ENCODE measurements around the gene ZHX3. TPM values are rescaled to one million over a fixed set of nuclear protein-coding genes. Genes with fewer than 3 reads are reported as not detected.

ZHX3 gene
- total RNA-seq, 1 donor from 2014 or later, result 34.5 TPM

DNA sequence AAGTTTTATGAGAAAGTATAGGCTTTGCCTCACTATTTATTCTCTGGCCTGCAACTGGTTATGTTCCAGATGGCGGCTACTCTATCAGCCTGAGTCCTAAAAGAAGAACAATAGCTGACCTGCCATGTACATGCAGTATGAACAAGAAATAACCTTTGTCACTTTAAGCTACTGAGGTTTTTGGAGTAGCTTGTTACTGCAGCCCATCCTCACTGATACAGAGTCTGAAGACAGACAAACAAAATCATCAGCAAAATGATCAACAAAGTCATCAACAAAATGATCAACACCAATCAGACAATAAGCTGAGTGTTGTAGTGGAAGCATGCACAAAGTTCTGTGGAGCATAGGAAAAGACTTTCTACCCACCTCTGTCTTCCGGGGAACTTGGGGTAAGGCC is 97.7 kb downstream of the ZHX3 start:
- intact Hi-C loops (cut with DNase I), result no loop called here
- H3K9me3 ChIP-seq, result no peaks in the 10 kb centered on the region
- TF ChIP-seq, protein P1, sequence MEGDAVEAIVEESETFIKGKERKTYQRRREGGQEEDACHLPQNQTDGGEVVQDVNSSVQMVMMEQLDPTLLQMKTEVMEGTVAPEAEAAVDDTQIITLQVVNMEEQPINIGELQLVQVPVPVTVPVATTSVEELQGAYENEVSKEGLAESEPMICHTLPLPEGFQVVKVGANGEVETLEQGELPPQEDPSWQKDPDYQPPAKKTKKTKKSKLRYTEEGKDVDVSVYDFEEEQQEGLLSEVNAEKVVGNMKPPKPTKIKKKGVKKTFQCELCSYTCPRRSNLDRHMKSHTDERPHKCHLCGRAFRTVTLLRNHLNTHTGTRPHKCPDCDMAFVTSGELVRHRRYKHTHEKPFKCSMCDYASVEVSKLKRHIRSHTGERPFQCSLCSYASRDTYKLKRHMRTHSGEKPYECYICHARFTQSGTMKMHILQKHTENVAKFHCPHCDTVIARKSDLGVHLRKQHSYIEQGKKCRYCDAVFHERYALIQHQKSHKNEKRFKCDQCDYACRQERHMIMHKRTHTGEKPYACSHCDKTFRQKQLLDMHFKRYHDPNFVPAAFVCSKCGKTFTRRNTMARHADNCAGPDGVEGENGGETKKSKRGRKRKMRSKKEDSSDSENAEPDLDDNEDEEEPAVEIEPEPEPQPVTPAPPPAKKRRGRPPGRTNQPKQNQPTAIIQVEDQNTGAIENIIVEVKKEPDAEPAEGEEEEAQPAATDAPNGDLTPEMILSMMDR (IDR thresholded peaks at IDR 0.05), result no peak
- no peak overlapping the region for H3K27ac ChIP-seq
- H3K27me3 ChIP-seq (ENCODE audit: low read depth), result no peaks in the 10 kb centered on the region
- ATAC-seq, result no peak
- H3K4me3 ChIP-seq, result no peak overlapping the region
- H3K36me3 ChIP-seq, result no peaks in the 10 kb centered on the region
- peaks cover 5% of the 10 kb centered on the region for H3K4me1 ChIP-seq
- no peak for DNase-seq

DNA sequence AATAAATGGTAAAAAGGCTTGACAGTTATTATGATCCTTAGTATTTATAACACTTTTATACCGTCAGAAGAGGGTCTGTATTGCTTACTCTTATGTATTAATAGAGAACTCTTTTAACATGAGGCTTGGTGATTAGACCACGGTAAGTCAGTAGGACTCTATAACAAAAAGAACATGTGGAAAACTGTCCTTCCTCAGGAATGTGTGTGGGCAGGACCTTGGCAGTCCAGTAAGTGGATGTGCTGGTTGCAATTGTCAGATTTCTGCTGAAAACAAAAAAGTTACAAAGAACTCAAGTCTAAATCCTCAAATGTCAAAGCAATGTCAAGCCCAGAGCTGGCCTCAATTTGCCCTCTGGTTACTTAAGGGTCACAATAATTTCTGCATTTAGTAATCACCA is 99.1 kb downstream of the ZHX3 start:
- H3K9me3 ChIP-seq, result no peaks in the 10 kb centered on the region
- H3K36me3 ChIP-seq, result no peaks in the 10 kb centered on the region
- no peak overlapping the region for H3K27ac ChIP-seq
- no peak for DNase-seq
- no peak for ATAC-seq
- H3K4me1 ChIP-seq, result peaks cover 7% of the 10 kb centered on the region
- intact Hi-C loops (cut with DNase I), result no loop called here
- TF ChIP-seq, protein P1 (IDR thresholded peaks at IDR 0.05), result no peak
- H3K4me3 ChIP-seq, result no peak overlapping the region
- no peaks in the 10 kb centered on the region for H3K27me3 ChIP-seq (ENCODE audit: low read depth)

DNA sequence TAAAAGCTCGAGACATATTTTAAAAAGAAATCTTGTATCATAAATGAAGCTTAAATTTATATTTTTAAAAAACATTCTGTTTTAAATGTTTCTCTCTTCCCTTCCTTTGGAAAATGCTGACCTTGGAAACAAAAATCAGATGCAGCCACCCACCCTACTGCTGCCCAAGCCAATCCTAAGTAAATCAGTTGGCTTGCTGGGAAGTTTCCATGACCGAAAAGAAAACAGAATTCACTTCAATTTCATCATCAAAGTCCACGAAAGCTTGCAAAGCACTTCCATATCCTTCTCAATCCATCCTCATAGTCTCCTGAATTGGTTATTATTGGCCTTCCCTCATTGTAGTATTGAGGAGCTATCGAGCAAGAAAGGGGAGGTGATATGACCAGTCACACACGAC is 100.1 kb downstream of the ZHX3 start:
- intact Hi-C loops (cut with DNase I), result no loop called here
- ATAC-seq, result no peak
- H3K27ac ChIP-seq, result no peak overlapping the region

DNA sequence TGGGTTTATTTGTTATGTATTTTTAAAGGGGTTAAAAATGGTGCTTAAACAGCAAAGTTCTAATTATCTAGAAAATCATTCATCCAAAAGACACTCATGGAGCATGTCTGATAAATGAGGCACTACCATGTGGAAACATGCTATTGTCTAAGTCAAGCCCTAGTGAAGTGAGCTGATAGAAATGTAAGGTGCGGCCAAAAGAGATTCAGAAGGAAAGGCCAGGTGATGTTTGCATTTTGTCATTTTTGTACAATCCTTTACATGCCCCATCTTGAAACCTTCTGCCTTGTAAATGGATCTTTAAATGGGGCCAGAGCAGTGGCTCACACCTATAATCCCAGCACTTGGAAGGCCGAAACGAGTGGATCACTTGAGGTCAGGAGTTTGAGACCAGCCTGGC is 102.9 kb downstream of the ZHX3 start:
- Histone ChIP-seq H3K27ac (no peak overlapping the region), H3K27me3 (ENCODE audit: low read depth) (no peaks in the 10 kb centered on the region), H3K36me3 (no peaks in the 10 kb centered on the region), H3K4me1 (peaks cover 9% of the 10 kb centered on the region), H3K9me3 (no peaks in the 10 kb centered on the region), H3K4me3 (no peak overlapping the region)
- ATAC-seq (no peak), DNase-seq (no peak)
- intact Hi-C loops (cut with DNase I), result no loop called here
- TF ChIP-seq, protein P1 (IDR thresholded peaks at IDR 0.05), result no peak

More for the DNA sequence above, 100.1 kb downstream of the ZHX3 start:
- no peak for DNase-seq
- peaks cover 12% of the 10 kb centered on the region for H3K4me1 ChIP-seq
- no peaks in the 10 kb centered on the region for H3K9me3 ChIP-seq
- no peak overlapping the region for H3K4me3 ChIP-seq
- TF ChIP-seq, protein P1 (IDR thresholded peaks at IDR 0.05), result no peak
- H3K27me3 ChIP-seq (ENCODE audit: low read depth), result no peaks in the 10 kb centered on the region
- no peaks in the 10 kb centered on the region for H3K36me3 ChIP-seq

DNA sequence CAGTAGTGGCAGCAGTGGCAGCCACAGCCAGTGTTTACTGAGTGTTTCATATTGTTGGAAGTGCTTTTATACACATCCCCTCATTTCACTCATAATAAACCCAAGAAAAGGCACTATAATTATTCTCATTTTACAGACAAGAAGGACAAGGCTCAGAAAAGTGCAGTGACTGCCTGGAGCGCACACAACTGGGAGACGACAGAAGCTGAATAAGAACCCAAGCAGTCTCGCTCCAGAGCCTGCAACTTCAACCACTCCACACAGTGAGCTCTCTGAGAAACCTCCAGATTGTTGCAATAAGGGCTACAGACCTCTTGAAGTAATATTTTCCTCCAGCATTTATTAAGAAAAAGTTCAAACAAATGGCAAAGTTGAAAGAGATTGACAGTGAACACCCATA is 103.3 kb downstream of the ZHX3 start:
- Histone ChIP-seq H3K27ac (no peak overlapping the region), H3K4me3 (no peak overlapping the region), H3K4me1 (peaks cover 9% of the 10 kb centered on the region), H3K9me3 (no peaks in the 10 kb centered on the region), H3K27me3 (ENCODE audit: low read depth) (no peaks in the 10 kb centered on the region), H3K36me3 (no peaks in the 10 kb centered on the region)
- TF ChIP-seq, protein P1 (IDR thresholded peaks at IDR 0.05), result no peak
- intact Hi-C loops (cut with DNase I), result no loop called here
- no peak for ATAC-seq
- no peak for DNase-seq
